C4-2B (cell line): ENCODE data around the gene FBXL14.

ENCODE experiments used
- H3K27ac ChIP-seq: fragments of 450-650 bp; 2 replicates; pipeline ENCODE4 v1.5.1; 2017
- CTCF ChIP-seq: fragments of 450-650 bp; conservative IDR thresholded peaks from 2 replicates; pipeline ENCODE4 v1.5.1; 2017; ENCODE audit warnings: mild to moderate bottlenecking
- ZFX ChIP-seq: fragments of 450-650 bp; IDR thresholded peaks from 2 replicates; pipeline ENCODE4 v1.6.1; 2017

Gene FBXL14

DNA sequence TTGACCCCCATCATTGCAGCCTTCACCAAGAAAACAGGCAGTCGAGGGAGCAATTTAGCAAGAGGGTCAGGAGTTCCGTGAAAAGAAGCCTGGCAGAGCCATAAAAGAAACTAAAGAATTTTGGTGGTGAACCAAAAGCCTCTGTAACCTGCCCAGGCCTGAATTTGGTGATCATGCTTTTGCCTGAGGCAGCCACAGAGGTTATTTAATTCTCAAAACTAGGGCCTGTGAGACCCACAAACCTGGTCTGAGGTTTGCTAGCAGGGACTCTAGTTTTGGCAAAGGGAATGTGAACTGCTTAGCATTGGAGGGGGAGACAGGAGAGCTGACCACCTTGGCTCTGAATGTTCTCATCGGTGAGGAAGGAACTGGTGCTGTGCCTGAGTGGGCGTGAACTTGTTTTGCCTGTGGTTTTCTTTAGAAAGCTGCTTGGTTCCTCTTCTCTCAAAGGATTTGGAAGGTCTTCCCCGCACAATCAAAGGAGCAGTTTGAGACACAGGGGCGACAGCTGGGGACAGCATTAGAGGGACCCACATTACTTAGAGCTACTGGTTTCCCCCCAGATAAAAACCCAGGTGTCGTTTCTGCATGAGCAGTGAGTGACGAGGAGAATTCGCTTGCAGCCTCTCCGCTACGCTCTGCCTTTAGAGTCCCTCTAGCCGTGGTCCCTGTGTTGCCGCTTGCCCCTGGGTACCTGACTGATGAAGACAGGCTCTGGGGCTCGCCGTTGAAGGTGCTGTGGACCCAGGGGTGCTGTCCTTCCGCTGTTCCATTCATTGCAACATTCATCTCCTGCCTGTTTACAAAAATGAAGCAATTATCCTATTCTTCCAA lies 22.1 kb upstream of the FBXL14 start:
- no peak overlapping the region for H3K27ac ChIP-seq
- TF ChIP-seq CTCF (no peak), ZFX (no peak)

- H3K27ac ChIP-seq: no peak overlapping the region
- TF ChIP-seq CTCF: no peak
- TF ChIP-seq ZFX: no peak
These were observed 20.0 kb upstream of the FBXL14 start for GRCh38 chr12:1614360-1614759.

DNA sequence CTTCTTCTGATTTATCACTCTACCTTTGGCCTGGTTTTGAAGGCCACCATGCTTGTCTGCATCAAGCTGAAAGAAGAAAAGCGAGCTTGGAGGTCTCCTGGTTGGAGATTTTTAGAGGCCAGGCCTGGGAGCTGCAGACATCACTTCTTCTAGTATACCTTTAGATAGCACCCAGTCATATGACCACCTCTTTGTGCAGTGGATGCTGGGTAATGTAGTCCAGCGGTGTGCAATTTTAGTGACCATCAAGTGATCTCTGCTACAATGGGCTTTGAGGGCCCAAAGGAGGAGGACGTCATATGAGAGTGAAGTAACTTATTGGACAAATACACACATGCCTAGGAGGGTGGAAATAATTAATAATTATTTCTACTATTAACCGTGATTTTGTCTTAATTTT lies 19.5 kb upstream of the FBXL14 start:
- TF ChIP-seq CTCF (no peak), ZFX (no peak)
- no peak overlapping the region for H3K27ac ChIP-seq

GRCh38 chr12:1611803-1612572 lies 17.6 kb upstream of the FBXL14 start:
- no peak overlapping the region for H3K27ac ChIP-seq
- TF ChIP-seq ZFX: no peak
- no peak for TF ChIP-seq CTCF

DNA sequence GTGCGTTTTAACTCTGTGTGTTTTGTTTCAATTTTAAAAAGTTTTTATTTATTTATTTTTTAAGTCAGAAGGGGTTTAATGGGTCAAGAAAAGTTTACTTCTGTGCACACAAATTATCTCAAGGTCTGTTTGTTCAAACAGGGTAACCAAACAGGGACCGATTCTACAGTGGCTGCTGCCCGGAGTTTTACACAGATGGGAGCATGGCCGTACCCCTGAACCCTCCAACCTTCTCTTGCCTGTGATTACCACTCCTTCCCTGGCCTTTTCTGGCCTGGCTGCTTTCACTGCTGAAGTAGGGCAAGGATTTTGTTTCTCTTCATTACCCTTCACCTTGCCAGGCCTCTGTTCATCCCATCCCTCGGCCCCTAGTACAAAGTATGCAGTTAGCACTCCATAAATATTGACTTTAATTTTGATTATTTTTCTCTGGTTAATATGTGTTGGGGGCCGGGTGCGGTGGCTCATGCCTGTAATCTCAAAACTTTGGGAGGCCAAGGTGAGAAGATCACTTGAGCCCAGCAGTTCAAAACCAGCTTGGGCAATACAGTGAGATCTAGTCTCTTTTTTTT lies 15.8 kb upstream of the FBXL14 start:
- no peak overlapping the region for H3K27ac ChIP-seq
- TF ChIP-seq ZFX (no peak), CTCF (no peak)

- H3K27ac ChIP-seq: no peak overlapping the region
These were observed 14.3 kb upstream of the FBXL14 start for GRCh38 chr12:1608713-1609119.

More at GRCh38 chr12:1608713-1609119, 14.3 kb upstream of the FBXL14 start:
- TF ChIP-seq CTCF: no peak
- TF ChIP-seq ZFX: no peak
